GM23338 (cell line): Measurements from ENCODE around the gene ITIH3. TPM values are rescaled to one million over a fixed set of nuclear protein-coding genes. Genes with fewer than 3 reads are reported as not detected.
A peak's percentile ranks its signal among the peaks of the same experiment; 100 is the strongest.

Source experiments
- ATAC-seq: fragments of 200-7000 bp; cut with Tn5 transposase; 3 replicates; pipeline ENCODE4 v1.9.1; 2020
- DNase-seq: peaks from one replicate; pipeline ENCODE4 v3.0.0-alpha.2; 2015; ENCODE audit warnings: low spot score
- H2AFZ ChIP-seq: fragments of 200-600 bp; sonication (generic); 2 replicates; pipeline ENCODE4 v1.8.0; 2016; ENCODE audit warnings: antibody characterized with exemption, mild to moderate bottlenecking, moderate library complexity
- H3F3A ChIP-seq: fragments of 200-600 bp; sonication (generic); replicated peaks from 2 replicates; pipeline ENCODE4 v1.8.0; 2017; ENCODE audit warnings: antibody characterized with exemption, mixed run types, low read depth
- H3K27ac ChIP-seq: fragments of 200-600 bp; sonication (generic); 2 replicates; pipeline ENCODE4 v1.6.1; 2016; ENCODE audit warnings: low read depth
- H3K27me3 ChIP-seq: fragments of 200-600 bp; sonication (generic); 2 replicates; pipeline ENCODE4 v1.8.0; 2016; ENCODE audit warnings: mild to moderate bottlenecking, mixed run types, moderate library complexity; ENCODE audit not compliant: insufficient read depth
- H3K36me3 ChIP-seq: fragments of 200-600 bp; sonication (generic); 2 replicates; pipeline ENCODE4 v1.8.0; 2016; ENCODE audit warnings: mild to moderate bottlenecking; ENCODE audit not compliant: insufficient read depth
- H3K4me1 ChIP-seq: fragments of 200-600 bp; sonication (generic); 2 replicates; pipeline ENCODE4 v1.8.0; 2016; ENCODE audit warnings: mild to moderate bottlenecking, moderate library complexity; ENCODE audit not compliant: insufficient read depth
- H3K4me2 ChIP-seq: fragments of 200-600 bp; sonication (generic); 2 replicates; pipeline ENCODE4 v1.7.1; 2017; ENCODE audit warnings: mixed run types
- H3K4me3 ChIP-seq: fragments of 200-600 bp; sonication (generic); 2 replicates; pipeline ENCODE4 v1.6.1; 2016; ENCODE audit warnings: mixed run types
- H3K79me2 ChIP-seq: fragments of 200-600 bp; sonication (generic); replicated peaks from 2 replicates; pipeline ENCODE4 v1.8.0; 2017; ENCODE audit warnings: mild to moderate bottlenecking; ENCODE audit not compliant: insufficient read depth
- H3K9me2 ChIP-seq: fragments of 200-600 bp; sonication (generic); 2 replicates; pipeline ENCODE4 v1.8.0; 2017; ENCODE audit not compliant: insufficient read depth
- H4K20me1 ChIP-seq: fragments of 200-600 bp; sonication (generic); replicated peaks from 2 replicates; pipeline ENCODE4 v1.8.0; 2017; ENCODE audit warnings: mild to moderate bottlenecking; ENCODE audit not compliant: insufficient read depth
- H3K27ac Mint-ChIP-seq: 2 replicates; pipeline ENCODE4 v1.8.0; 2020; ENCODE audit warnings: inconsistent platforms, mild to moderate bottlenecking, moderate library complexity, mixed read lengths
- H3K27me3 Mint-ChIP-seq: 3 replicates; pipeline ENCODE4 v1.8.0; 2022; ENCODE audit warnings: low read depth, mild to moderate bottlenecking, moderate library complexity, mixed read lengths, inconsistent platforms; ENCODE audit not compliant: insufficient read depth, poor library complexity
- H3K36me3 Mint-ChIP-seq: 3 replicates; pipeline ENCODE4 v1.8.0; 2021; ENCODE audit warnings: low read depth, mild to moderate bottlenecking, inconsistent platforms, moderate library complexity, mixed read lengths
- H3K4me1 Mint-ChIP-seq: 3 replicates; pipeline ENCODE4 v1.8.0; 2020; ENCODE audit warnings: mild to moderate bottlenecking, inconsistent platforms, mixed read lengths
- H3K4me3 Mint-ChIP-seq: 3 replicates; pipeline ENCODE4 v1.8.0; 2021; ENCODE audit warnings: moderate library complexity, mild to moderate bottlenecking, inconsistent platforms, mixed read lengths
- H3K9me3 Mint-ChIP-seq: 3 replicates; pipeline ENCODE4 v1.8.0; 2020; ENCODE audit warnings: moderate library complexity, mild to moderate bottlenecking, inconsistent platforms, mixed read lengths
- CREB1 ChIP-seq: fragments of 250-450 bp; sonication (Bioruptor Pico); IDR thresholded peaks from 2 replicates; pipeline ENCODE4 v1.5.0; 2020; ENCODE audit warnings: low read depth, mild to moderate bottlenecking, moderate library complexity
- CTCF ChIP-seq, 2 experiments: fragments of 200-600 bp in 1 of 2; sonication (generic) in 1 of 2; conservative IDR thresholded peaks; 2 replicates each; pipeline versions ENCODE4 v1.5.1 to v1.6.1; 2016 to 2017; ENCODE audit warnings: antibody characterized with exemption in 2 of 2, low read depth in 2 of 2, mild to moderate bottlenecking in 2 of 2, moderate library complexity in 1 of 2
- ETS1 ChIP-seq: IDR thresholded peaks from 2 replicates; pipeline ENCODE4 v1.6.1; 2016; ENCODE audit warnings: antibody characterized with exemption
- STAT1 ChIP-seq: IDR thresholded peaks from one replicate; pipeline ENCODE4 v1.6.1; 2016; ENCODE audit warnings: antibody characterized with exemption; ENCODE audit not compliant: unreplicated experiment
- ZNF114 ChIP-seq: fragments of 250-450 bp; sonication (Bioruptor Pico); IDR thresholded peaks from 2 replicates; pipeline ENCODE4 v1.5.0; 2020; ENCODE audit warnings: mild to moderate bottlenecking, moderate library complexity
- ZNF331 ChIP-seq: fragments of 250-450 bp; sonication (Bioruptor Pico); IDR thresholded peaks from 2 replicates; pipeline ENCODE4 v1.5.0; 2020; ENCODE audit warnings: low read depth, mild to moderate bottlenecking, moderate library complexity
- polyA plus RNA-seq: library from polyadenylated mRNA; unstranded; fragments of >200 nt; fragmentation: Nextera tagmentation; extraction: Ambion mirVana; gene quantifications from 2 replicates; pipeline ENCODE4 v1.2.1, GENCODE V29; 2016
- total RNA-seq: library from RNA; depleted of rRNA; stranded (reverse); fragments of >200 nt; shearing (Covaris generic); gene quantifications from 2 replicates; pipeline ENCODE4 v1.2.3, GENCODE V29; 2014

ITIH3 gene
- total and polyA plus RNA-seq, 2 experiments from 2014 or later = not detected

- no peak overlapping the region for H3K27ac ChIP-seq
- H2AFZ ChIP-seq = no peak overlapping the region
- peaks cover 11% of the 10 kb centered on the region for H3K79me2 ChIP-seq
- no peaks in the 10 kb centered on the region for H3K4me1 Mint-ChIP-seq
- peaks cover 73% of the 10 kb centered on the region for H3K36me3 Mint-ChIP-seq
- peaks cover 5% of the 10 kb centered on the region for H3K27me3 Mint-ChIP-seq
- H3K36me3 ChIP-seq = peaks cover 40% of the 10 kb centered on the region
- no peak overlapping the region for H3K27ac Mint-ChIP-seq
- ATAC-seq (no peak), DNase-seq (no peak)
- no peaks in the 10 kb centered on the region for H3F3A ChIP-seq
- no peaks in the 10 kb centered on the region for H3K4me1 ChIP-seq
- peaks cover 8% of the 10 kb centered on the region; the same call in 1 of the 2 replicates for H4K20me1 ChIP-seq
- TF ChIP-seq ZNF331 (CRISPR knock-in tag) (no peak), ZNF114 (CRISPR knock-in tag) (no peak), ETS1 (no peak), CTCF (conservative IDR thresholded peaks at IDR 0.05; ENCODE audit: low read depth in 2 of 2) (no peak), CREB1 (CRISPR knock-in tag) (no peak)
- H3K9me3 Mint-ChIP-seq = no peaks in the 10 kb centered on the region
- no peak overlapping the region for H3K4me3 Mint-ChIP-seq
- H3K27me3 ChIP-seq = no peaks in the 10 kb centered on the region
- H3K4me2 ChIP-seq = no peak overlapping the region
- no peak overlapping the region for H3K4me3 ChIP-seq
- H3K9me2 ChIP-seq = no peaks in the 10 kb centered on the region
These were observed 31.1 kb upstream of the ITIH3 start for GRCh38 chr3:52763466-52763865.

DNA sequence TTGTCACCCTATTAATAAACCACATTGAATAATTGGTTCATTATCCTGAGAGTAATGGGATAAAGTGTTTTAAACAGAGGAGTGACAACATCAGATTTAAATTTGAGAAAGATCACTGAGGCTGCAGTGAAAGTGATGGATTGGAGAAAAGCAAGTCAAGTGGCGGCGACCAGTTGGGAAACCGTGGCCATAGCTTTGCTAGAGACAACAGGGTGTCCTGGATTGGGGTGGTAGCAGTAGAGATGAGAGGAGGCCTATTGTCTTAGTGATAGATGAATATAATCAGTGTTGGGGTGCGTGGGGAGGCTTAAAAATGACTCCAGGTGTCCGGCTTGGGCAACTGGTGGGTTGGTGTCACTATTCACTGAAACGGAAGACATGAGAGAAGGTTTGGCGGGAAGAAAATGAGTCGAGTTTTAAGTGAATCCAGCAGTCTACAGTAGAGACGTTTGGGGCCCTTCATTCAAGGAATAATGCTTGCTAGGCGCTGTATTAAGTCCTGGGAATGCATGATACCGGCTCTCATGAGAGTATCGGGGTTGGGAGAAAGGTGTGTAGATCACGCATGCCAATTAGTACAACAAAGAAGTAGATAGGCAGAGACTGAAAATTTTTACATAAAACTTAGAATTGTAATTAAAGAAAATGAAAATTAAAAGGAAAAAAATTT, 24.7 kb upstream of the ITIH3 start:
- peaks cover 23% of the 10 kb centered on the region for H3K36me3 Mint-ChIP-seq
- no peak for TF ChIP-seq STAT1
- ATAC-seq (peak; percentile 7), DNase-seq (peak; percentile 33)
- Histone ChIP-seq H3K4me3 (peak overlapping the region; percentile 84), H3K79me2 (peaks cover 29% of the 10 kb centered on the region), H3K27ac (peak overlapping the region; percentile 86), H2AFZ (peak overlapping the region; percentile 100), H3F3A (0 out of 2 replicates have a peak, but pooled peaks cover 3% of the 10 kb centered on the region), H3K4me2 (peak overlapping the region; percentile 96), H3K36me3 (peaks cover 20% of the 10 kb centered on the region), H3K9me2 (no peaks in the 10 kb centered on the region), H3K27me3 (no peaks in the 10 kb centered on the region), H4K20me1 (peaks cover 8% of the 10 kb centered on the region; the same call in 1 of the 2 replicates), H3K4me1 (peaks cover 8% of the 10 kb centered on the region)
- H3K27ac Mint-ChIP-seq = peak overlapping the region; percentile 90
- H3K27me3 Mint-ChIP-seq = peaks cover 8% of the 10 kb centered on the region
- H3K4me1 Mint-ChIP-seq = peaks cover 7% of the 10 kb centered on the region; the same call in 2 of the 3 replicates
- no peaks in the 10 kb centered on the region for H3K9me3 Mint-ChIP-seq
- H3K4me3 Mint-ChIP-seq = peak overlapping the region; percentile 86
